NCI-H1105 treated with DMSO at 0.1 percent for 48 hours (cell line): Measurements from ENCODE around the gene STXBP6.
"Not testable (repeated sequence)": the region's sequence is repeated elsewhere in the genome, so short reads cannot be mapped to it uniquely, and the experiment has no call there.

Source experiments
- DNase-seq: peaks from one replicate; lab custom pipeline; 2025; lab: John Stamatoyannopoulos, UW

Gene STXBP6

GRCh38 chr14:24986206-24986893, 63.6 kb downstream of the STXBP6 start:
- DNase-seq: no peak

GRCh38 chr14:24984846-24985589, 64.9 kb downstream of the STXBP6 start:
- DNase-seq: peak; percentile 75

- no peak for DNase-seq
These were observed 67.3 kb downstream of the STXBP6 start for GRCh38 chr14:24982472-24983155.

GRCh38 chr14:24979725-24980239, 70.2 kb downstream of the STXBP6 start:
- DNase-seq: no peak

- no peak for DNase-seq
These were observed 70.9 kb downstream of the STXBP6 start for GRCh38 chr14:24978862-24979724.

GRCh38 chr14:24976602-24977001, 73.3 kb downstream of the STXBP6 start:
- no peak for DNase-seq

GRCh38 chr14:24975393-24975792, 74.6 kb downstream of the STXBP6 start:
- DNase-seq: no peak

GRCh38 chr14:24974591-24975374, 75.2 kb downstream of the STXBP6 start:
- no peak for DNase-seq

GRCh38 chr14:24972844-24973243, 77.1 kb downstream of the STXBP6 start:
- no peak for DNase-seq

GRCh38 chr14:24971255-24971654, 78.7 kb downstream of the STXBP6 start:
- no peak for DNase-seq

- DNase-seq: no peak
These were observed 83.4 kb downstream of the STXBP6 start for GRCh38 chr14:24966579-24966964.

- no peak for DNase-seq
These were observed 83.9 kb downstream of the STXBP6 start for GRCh38 chr14:24965934-24966578.

GRCh38 chr14:24965578-24965933, 84.4 kb downstream of the STXBP6 start:
- no peak for DNase-seq

GRCh38 chr14:24964591-24964990, 85.4 kb downstream of the STXBP6 start:
- DNase-seq: no peak

- DNase-seq: no peak
These were observed 85.9 kb downstream of the STXBP6 start for GRCh38 chr14:24964048-24964447.

- not testable (repeated sequence) for DNase-seq
These were observed 87.8 kb downstream of the STXBP6 start for GRCh38 chr14:24962118-24962517.

GRCh38 chr14:24960816-24961215, 89.1 kb downstream of the STXBP6 start:
- no peak for DNase-seq

GRCh38 chr14:24959791-24960331, 90.1 kb downstream of the STXBP6 start:
- no peak for DNase-seq

GRCh38 chr14:24958271-24958670, 91.7 kb downstream of the STXBP6 start:
- DNase-seq: no peak

GRCh38 chr14:24957814-24958213, 92.1 kb downstream of the STXBP6 start:
- DNase-seq: no peak
